Astrocyte of the spinal cord (primary cell): ENCODE data around the gene CHID1.

Source experiments
- DNase-seq: peaks from one replicate; pipeline ENCODE4 v3.0.0; 2011; ENCODE audit warnings: low read depth, low spot score
- H3K4me3 ChIP-seq: 2 replicates; pipeline ENCODE4 v1.5.1; 2011; ENCODE audit warnings: low read depth, mild to moderate bottlenecking, low read length, moderate library complexity
- CTCF ChIP-seq: IDR thresholded peaks from 2 replicates; pipeline ENCODE4 v1.5.1; 2012; ENCODE audit warnings: low read depth, mild to moderate bottlenecking, low read length, inconsistent platforms
- in situ Hi-C: cut with HindIII; loops from 2 replicates; pipeline ENCODE4 v1.10.0; 2017; ENCODE audit warnings: low sequenced_read_pairs

Gene CHID1

GRCh38 chr11:849951-850774 lies 60.4 kb downstream of the CHID1 start:
- no peak for DNase-seq
- TF ChIP-seq CTCF = no peak
- in situ Hi-C loops = no loop called here
- peak overlapping the region; percentile 44 for H3K4me3 ChIP-seq

DNA sequence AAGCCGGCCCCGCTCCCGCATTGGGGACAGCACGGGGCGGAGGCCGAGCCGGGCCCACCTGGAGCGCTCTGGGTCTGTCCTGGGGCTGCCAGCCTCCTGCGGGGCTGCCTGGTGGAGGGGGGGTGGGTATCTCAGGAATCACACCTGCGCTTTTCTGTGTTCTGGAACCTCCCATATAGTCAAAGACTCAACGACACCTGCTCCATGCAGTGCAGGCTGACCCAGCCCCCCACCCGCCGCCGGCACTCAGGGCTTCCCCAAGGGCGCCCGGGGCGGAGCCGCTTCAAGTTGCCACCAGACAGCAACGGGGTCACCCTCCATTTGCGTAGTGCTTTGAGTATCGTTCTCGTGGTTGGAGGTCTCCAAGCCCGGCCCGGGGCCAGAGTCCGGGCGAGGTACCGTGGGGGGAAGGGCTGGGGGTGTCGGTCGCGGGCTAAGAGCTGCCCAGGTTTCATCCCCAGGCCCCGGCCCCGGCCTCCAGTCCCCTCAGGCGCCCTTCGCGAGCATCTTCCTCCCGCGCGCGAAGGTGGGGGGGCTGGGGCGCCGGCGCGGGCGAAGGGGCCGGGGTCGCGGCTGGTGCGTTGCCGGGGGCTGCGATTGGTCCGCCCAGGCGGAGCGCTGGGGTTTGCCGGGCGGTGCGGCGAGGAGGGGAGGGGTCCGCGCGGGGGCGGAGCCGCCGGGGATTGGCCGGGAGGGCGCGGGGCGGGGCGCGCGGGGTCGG lies 61.3 kb downstream of the CHID1 start:
- H3K4me3 ChIP-seq = peak overlapping the region; percentile 44
- no peak for DNase-seq
- no peak for TF ChIP-seq CTCF
- in situ Hi-C loops = no loop called here

DNA sequence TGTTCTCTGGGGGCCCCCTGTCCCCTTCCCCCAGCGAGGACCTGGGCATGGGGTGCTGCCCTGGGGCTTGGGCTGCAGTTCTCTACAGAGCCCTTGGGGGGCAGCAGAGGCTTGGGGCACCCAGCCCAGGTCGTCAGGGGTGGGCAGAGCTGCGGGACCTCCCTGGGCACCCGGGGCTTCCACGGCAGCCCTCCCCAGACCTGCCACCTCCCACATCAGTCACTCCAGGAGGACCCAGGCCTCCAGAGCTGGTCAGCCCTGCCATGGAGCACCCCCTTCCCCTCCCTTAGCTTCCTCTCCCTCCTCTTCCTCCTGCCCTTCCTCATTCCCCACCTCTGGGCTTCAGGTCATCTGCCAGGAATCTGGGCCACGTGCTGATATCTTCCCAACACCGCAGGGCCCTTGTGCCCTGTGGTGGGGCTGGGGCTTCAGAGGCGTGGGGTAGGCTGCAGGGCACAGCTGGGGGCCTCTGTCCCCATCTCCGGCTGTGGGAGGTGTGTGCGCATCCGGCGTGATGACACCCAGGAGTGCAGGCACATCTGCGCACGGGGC lies 62.2 kb downstream of the CHID1 start:
- in situ Hi-C loops = no loop called here
- no peak overlapping the region for H3K4me3 ChIP-seq

DNA sequence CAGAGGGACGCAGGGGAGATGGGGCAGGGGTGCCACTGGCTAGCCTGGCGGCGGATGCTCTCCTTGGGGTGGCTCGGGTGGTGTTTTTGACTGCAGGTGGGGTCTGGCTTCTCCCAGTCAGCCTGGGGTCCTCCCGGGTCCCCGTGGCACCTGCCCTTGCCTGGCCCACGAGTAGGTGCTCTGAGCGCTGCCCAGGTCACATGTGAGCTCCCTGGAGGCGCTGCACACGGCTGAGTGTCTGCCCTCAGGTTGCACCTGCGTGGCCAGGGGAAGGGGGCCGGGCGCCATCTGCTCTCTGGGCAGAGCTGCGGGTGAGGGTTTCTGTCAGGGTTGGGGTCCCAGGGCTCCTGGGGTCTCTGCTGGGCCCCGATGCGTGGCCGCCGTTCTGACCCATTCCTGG lies 62.7 kb downstream of the CHID1 start:
- H3K4me3 ChIP-seq = no peak overlapping the region
- no peak for TF ChIP-seq CTCF

More for the DNA sequence above, 62.2 kb downstream of the CHID1 start:
- DNase-seq = no peak
- peak; percentile 97 for TF ChIP-seq CTCF

DNA sequence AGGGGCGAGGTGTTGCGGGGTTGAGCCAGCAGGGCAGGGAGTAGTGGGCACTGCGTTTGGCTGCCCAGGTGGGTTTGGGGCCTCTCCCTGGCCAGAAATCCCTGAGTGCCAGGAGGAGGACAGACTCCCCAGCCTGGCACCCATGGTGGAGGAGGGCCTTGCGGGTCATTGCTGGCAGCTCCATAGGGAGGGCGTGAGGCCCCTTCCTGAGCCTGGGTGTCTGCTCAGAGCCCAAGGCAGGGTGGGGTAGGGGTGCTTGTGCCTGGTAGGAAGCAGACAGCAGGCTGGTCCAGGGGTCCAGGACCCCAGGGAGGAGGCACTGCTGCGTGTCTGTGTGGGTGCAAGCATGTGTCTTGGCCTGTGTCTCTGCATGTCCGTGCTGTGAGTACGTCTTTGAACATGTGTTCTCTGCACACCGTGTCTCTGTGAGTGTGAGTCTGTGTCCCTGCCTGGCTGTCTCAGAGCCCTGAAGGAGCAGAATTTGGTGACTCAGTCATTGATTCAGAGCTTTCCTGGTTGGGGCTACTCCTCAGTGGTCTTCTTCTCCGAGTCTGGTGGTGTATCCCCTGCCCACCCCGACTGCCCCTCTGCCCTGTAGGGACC lies 64.0 kb downstream of the CHID1 start:
- DNase-seq = no peak
- TF ChIP-seq CTCF = no peak

More for the DNA sequence above, 62.7 kb downstream of the CHID1 start:
- DNase-seq = no peak
- in situ Hi-C loops = no loop called here

DNA sequence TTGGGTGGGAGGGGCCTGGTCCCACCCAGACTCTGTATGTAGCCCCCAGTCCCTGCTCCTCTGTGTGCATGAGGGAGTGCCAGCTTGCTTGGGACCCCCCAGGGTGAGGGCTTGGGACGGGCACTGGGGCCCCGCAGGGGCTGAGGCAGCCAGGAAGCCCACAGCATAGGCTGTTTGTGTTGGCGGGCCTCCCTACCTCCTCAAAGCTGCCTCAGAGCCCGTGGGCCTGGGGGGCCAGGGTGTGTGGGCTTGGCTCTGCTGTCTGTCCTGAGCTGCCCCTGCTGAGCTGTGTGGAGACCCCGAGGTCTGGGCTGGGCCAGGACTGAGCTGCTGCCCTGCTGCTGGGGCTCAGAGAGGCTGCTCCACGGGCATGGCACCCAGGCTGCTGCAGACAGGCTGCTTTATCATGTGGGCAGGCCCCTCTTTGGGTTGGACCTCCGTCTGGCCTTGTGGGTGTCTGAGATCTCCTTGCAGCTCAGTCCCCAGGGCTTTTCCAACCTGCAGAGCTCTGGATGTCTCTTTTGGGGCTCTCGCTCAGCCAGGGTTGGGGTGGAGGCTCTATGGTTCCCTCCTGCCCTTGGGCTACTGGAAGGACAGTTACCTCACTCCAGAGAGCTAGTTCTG lies 64.6 kb downstream of the CHID1 start:
- peak; percentile 65 for DNase-seq
- in situ Hi-C loops = no loop called here
- no peak for TF ChIP-seq CTCF
- H3K4me3 ChIP-seq = no peak overlapping the region

More for the DNA sequence above, 64.0 kb downstream of the CHID1 start:
- no peak overlapping the region for H3K4me3 ChIP-seq
- in situ Hi-C loops = no loop called here
